Cardiac muscle cell (in vitro differentiated cells and primary cell): ENCODE results near the gene TSEN54. TPM values are rescaled to one million over a fixed set of nuclear protein-coding genes. Genes with fewer than 3 reads are reported as not detected.

ENCODE experiments used
- DNase-seq, 2 donors: peaks; one replicate each; pipeline versions ENCODE4 v3.0.0 to v3.0.0-alpha.2; 2010 to 2017; ENCODE audit warnings: low read depth in 1 of 2, low spot score in 1 of 2
- H3K27ac ChIP-seq: fragments of 200-600 bp; sonication (generic); 2 replicates; pipeline ENCODE4 v1.5.1; 2016
- H3K27me3 ChIP-seq: fragments of 200-600 bp; sonication (generic); 2 replicates; pipeline ENCODE4 v1.6.0; 2016; ENCODE audit warnings: control low read depth
- H3K36me3 ChIP-seq: fragments of 200-600 bp; sonication (generic); 2 replicates; pipeline ENCODE4 v1.5.1; 2016; ENCODE audit warnings: control low read depth
- H3K4me1 ChIP-seq: fragments of 200-600 bp; sonication (generic); 2 replicates; pipeline ENCODE4 v1.8.1; 2017; ENCODE audit warnings: low read depth, mild to moderate bottlenecking, mixed run types
- H3K4me3 ChIP-seq: fragments of 200-600 bp; sonication (generic); 2 replicates; pipeline ENCODE4 v1.5.1; 2016; ENCODE audit warnings: mild to moderate bottlenecking
- H3K9me3 ChIP-seq: fragments of 200-600 bp; sonication (generic); 2 replicates; pipeline ENCODE4 v1.5.1; 2017; ENCODE audit warnings: low read depth, mild to moderate bottlenecking, control low read depth
- CTCF ChIP-seq: IDR thresholded peaks from 2 replicates; pipeline ENCODE4 v1.5.1; 2012; ENCODE audit warnings: low read depth, mild to moderate bottlenecking, low read length
- polyA plus RNA-seq: library from polyadenylated mRNA; unstranded; fragments of >200 nt; fragmentation: Nextera tagmentation; extraction: Ambion mirVana; gene quantifications from 2 replicates; pipeline ENCODE4 v1.2.1, GENCODE V29; 2016
- total RNA-seq: library from RNA; depleted of rRNA; stranded (reverse); fragments of >200 nt; gene quantifications from 2 replicates; pipeline ENCODE4 v1.2.3, GENCODE V29; 2016

The TSEN54 gene
- total RNA-seq (70.5 and 88.8 TPM in 2 replicates), polyA plus RNA-seq (52.8 and 64.4 TPM in 2 replicates)

- H3K9me3 ChIP-seq = no peaks in the 10 kb centered on the region
- H3K4me1 ChIP-seq = peaks cover 24% of the 10 kb centered on the region
- H3K4me3 ChIP-seq = peak within 1 kb of the TSS; percentile 50
- no peaks in the 10 kb centered on the region for H3K27me3 ChIP-seq
- TF ChIP-seq CTCF = no peak
- H3K36me3 ChIP-seq = peaks cover 1% of the 10 kb centered on the region
- H3K27ac ChIP-seq = peak within 1 kb of the TSS; percentile 65
- peak; percentile 91 to 93 for DNase-seq
These were observed at the start of gene TSEN54 for GRCh38 chr17:75516255-75516618. TSS of gene TSEN54 (plus strand) at chr17:75516528. CDS start at chr17:75516561, 33 bp downstream.

DNA sequence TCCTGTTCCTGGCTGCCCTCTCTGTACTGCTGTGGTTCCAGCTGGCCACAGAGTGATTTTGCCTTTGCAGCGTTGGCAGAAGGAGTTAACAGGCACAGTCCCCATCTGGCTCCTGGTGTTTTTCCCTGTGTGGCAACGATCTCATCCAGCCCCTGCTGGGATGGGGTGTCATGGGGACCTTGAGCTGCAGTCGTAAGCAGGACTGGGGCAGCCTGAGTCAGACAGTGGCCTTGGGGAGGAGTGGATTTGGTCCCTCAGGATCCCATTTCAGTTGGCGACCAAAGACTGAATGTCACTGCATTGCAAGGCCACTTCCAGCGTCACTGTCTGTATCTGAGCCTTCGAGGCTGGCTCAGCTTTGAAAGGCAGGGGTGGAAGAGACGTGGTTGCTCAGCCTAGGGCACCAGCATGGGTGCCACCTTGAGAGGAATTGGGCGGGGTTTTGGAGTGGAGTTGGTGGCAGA, 48.0 kb upstream of the TSEN54 start:
- no peak overlapping the region for H3K4me3 ChIP-seq
- H3K27ac ChIP-seq = peak overlapping the region; percentile 28
- no peaks in the 10 kb centered on the region for H3K27me3 ChIP-seq
- TF ChIP-seq CTCF = no peak
- no peaks in the 10 kb centered on the region for H3K9me3 ChIP-seq
- H3K4me1 ChIP-seq = peaks cover 3% of the 10 kb centered on the region
- no peak for DNase-seq
- no peaks in the 10 kb centered on the region for H3K36me3 ChIP-seq

- H3K27me3 ChIP-seq = no peaks in the 10 kb centered on the region
- no peak overlapping the region for H3K4me3 ChIP-seq
- no peak overlapping the region for H3K27ac ChIP-seq
- no peaks in the 10 kb centered on the region for H3K9me3 ChIP-seq
- H3K4me1 ChIP-seq = peaks cover 3% of the 10 kb centered on the region
- DNase-seq = no peak
- TF ChIP-seq CTCF = no peak
- H3K36me3 ChIP-seq = no peaks in the 10 kb centered on the region
These were observed 47.5 kb upstream of the TSEN54 start for GRCh38 chr17:75468779-75469373.

DNA sequence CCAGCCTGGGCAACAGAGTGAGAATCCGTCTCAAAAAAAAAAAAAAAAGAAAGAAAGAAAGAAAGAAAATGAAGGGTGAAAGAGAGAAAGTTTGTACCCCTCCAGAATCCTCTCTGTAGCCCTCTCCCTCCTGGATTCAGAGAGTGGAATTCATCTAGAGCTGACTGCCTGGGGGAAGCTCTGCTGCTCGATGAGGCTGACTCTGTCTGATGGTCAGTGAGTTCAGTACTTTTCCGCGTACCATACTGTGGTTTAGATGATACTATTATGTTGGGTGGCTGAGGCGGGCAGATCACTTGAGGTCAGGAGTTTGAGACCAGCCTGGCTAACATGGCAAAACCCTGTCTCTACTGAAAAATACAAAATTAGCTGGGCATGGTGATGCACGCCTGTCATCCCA, 45.1 kb upstream of the TSEN54 start:
- no peak for TF ChIP-seq CTCF
- Histone ChIP-seq H3K9me3 (no peaks in the 10 kb centered on the region), H3K27ac (no peak overlapping the region), H3K36me3 (no peaks in the 10 kb centered on the region), H3K4me3 (no peak overlapping the region), H3K27me3 (no peaks in the 10 kb centered on the region), H3K4me1 (peaks cover 21% of the 10 kb centered on the region)
- DNase-seq = no peak

- Histone ChIP-seq H3K4me1 (peaks cover 30% of the 10 kb centered on the region), H3K4me3 (no peak overlapping the region), H3K27ac (no peak overlapping the region), H3K36me3 (no peaks in the 10 kb centered on the region), H3K27me3 (no peaks in the 10 kb centered on the region), H3K9me3 (no peaks in the 10 kb centered on the region)
- no peak for DNase-seq
- TF ChIP-seq CTCF = no peak
These were observed 44.2 kb upstream of the TSEN54 start for GRCh38 chr17:75472119-75472518.
